LNCAP (cell line): ENCODE results near the gene POFUT2.

Experiments
- CTCF ChIP-seq: fragments of 450-650 bp; IDR thresholded peaks from 2 replicates; pipeline ENCODE4 v1.5.1; 2017; ENCODE audit warnings: mild to moderate bottlenecking

The POFUT2 gene

GRCh38 chr21:45236481-45236880 is 51.2 kb downstream of the POFUT2 start:
- TF ChIP-seq CTCF = no peak

- TF ChIP-seq CTCF = no peak
These were observed 52.2 kb downstream of the POFUT2 start for GRCh38 chr21:45235488-45235887.

GRCh38 chr21:45234965-45235364 is 52.7 kb downstream of the POFUT2 start:
- no peak for TF ChIP-seq CTCF

DNA sequence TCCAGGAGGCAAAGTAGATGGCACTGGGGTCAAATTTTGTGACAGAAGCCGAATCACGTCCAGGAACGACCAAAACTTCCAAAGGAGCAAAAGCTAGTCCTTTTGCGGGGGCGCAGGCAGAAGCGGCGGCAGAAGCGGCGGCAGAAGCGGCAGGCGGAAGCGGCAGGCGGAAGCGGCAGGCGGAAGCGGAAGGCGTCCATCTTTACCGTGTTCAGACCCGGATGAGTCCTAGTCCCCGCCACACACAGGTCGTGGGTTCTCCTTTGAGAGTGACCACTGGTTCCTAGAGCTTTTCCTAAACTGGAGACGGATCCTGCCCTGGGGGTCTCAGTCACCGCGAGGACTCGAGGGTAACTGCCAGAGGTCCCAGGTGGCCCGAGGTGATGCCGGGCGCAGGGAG is 53.6 kb downstream of the POFUT2 start:
- TF ChIP-seq CTCF = no peak

DNA sequence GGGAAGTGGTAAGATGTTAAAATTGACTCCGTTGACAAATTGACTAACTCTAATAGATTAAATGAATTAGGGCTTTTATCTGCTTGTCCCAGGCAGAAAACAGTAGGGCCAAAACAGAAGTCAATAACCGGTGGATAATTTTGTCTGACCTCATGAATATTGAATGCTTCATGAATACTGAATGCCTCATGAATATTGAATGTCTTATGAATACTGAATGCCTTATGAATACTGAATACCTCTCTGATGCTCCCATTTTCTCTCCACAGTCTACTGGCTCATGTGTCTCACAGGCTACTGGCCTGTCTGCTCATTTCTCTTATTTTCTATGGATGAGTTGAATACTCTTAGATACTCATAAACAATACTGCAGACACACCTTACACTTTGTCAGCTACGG is 56.0 kb downstream of the POFUT2 start:
- TF ChIP-seq CTCF = no peak

- no peak for TF ChIP-seq CTCF
These were observed 58.9 kb downstream of the POFUT2 start for GRCh38 chr21:45228656-45229240.

DNA sequence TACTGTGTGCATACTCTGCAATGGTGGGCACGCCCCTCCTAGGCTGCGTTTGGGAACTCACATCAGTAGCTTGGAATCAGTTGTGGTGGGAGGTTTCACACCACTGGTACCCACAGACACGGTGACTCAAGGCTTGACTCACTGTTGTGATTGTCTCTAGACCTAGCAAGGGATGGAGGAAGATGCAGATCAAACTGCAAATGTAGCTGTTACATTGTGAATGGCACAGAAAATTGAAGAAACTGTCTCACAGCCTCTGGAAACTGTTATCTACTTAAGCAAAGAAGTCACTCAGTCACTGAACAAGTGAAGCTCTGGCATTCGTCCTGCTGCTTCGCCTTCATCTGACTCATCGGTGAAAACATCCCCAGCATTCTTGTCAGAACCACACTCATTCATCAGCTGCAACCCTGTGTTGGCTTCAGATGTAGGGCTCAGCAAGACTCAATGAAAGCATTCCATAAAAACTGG is 59.5 kb downstream of the POFUT2 start:
- no peak for TF ChIP-seq CTCF

DNA sequence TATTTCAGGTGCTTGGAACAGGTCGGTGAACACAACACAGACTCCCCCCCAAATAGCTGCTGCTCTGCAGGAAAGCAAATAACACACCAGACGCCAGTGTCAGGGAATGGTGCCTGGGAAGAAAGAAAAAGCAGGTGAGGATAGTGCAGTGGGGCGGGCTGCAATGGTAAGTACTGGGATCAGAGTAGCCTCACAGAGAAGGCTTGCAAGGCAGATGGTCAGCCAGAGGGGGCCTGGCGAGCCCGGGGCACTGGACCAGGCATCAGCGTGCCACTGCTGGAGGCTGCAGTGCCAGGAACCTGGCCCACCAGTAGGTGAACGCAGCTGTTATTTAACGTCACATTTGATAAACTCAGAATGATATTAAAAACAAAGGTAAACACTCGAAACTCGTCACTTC is 60.0 kb downstream of the POFUT2 start:
- no peak for TF ChIP-seq CTCF
